Mesothelial cell of epicardium (in vitro differentiated cells): ENCODE results near the gene BTBD18. TPM values are rescaled to one million over a fixed set of nuclear protein-coding genes. Genes with fewer than 3 reads are reported as not detected.

ENCODE experiments used
- DNase-seq, 2 experiments: peaks; one replicate each; pipeline ENCODE4 v3.0.0; 2021; ENCODE audit warnings: low spot score in 2 of 2; ENCODE audit not compliant: unreplicated experiment in 2 of 2
- H3K27ac Mint-ChIP-seq: 2 replicates; pipeline ENCODE4 v1.8.0; 2021; ENCODE audit warnings: mixed read lengths
- H3K27me3 Mint-ChIP-seq: 2 replicates; pipeline ENCODE4 v1.8.0; 2021; ENCODE audit warnings: low read depth, mixed read lengths
- H3K36me3 Mint-ChIP-seq: 2 replicates; pipeline ENCODE4 v1.8.0; 2021; ENCODE audit warnings: mixed read lengths
- H3K4me1 Mint-ChIP-seq: 2 replicates; pipeline ENCODE4 v1.8.0; 2021; ENCODE audit warnings: mixed read lengths
- H3K4me3 Mint-ChIP-seq: 2 replicates; pipeline ENCODE4 v1.8.0; 2021; ENCODE audit warnings: mild to moderate bottlenecking, moderate library complexity, mixed read lengths
- H3K9me3 Mint-ChIP-seq: 2 replicates; pipeline ENCODE4 v1.8.0; 2021; ENCODE audit warnings: mixed read lengths
- CTCF ChIP-seq: fragments of 200-600 bp; sonication (generic); IDR thresholded peaks from one replicate; pipeline ENCODE4 v1.5.0; 2021; ENCODE audit warnings: antibody characterized with exemption; ENCODE audit not compliant: unreplicated experiment
- total RNA-seq: library from RNA; stranded (reverse); gene quantifications from 3 replicates; pipeline ENCODE4 v1.2.1, GENCODE V29; 2021

BTBD18 gene
- total RNA-seq, 1 donor from 2014 or later = not detected

- H3K9me3 Mint-ChIP-seq = no peaks in the 10 kb centered on the region
- H3K27me3 Mint-ChIP-seq = no peaks in the 10 kb centered on the region
- peaks cover 22% of the 10 kb centered on the region for H3K36me3 Mint-ChIP-seq
- H3K4me3 Mint-ChIP-seq = peak overlapping the region; percentile 94
- H3K27ac Mint-ChIP-seq = peak overlapping the region; percentile 100
- TF ChIP-seq CTCF = no peak
- H3K4me1 Mint-ChIP-seq = peaks cover 13% of the 10 kb centered on the region
- no peak for DNase-seq
Observed at GRCh38 chr11:57742087-57742452, 9.5 kb downstream of the BTBD18 start.

- Mint-ChIP-seq H3K9me3 (no peaks in the 10 kb centered on the region), H3K36me3 (peaks cover 19% of the 10 kb centered on the region)
Observed at GRCh38 chr11:57741132-57742086, 10.2 kb downstream of the BTBD18 start, which contains the start of gene SELENOH. Gene SELENOH, plus strand, starts transcription at chr11:57741491. Its CDS starts 105 bp downstream, at chr11:57741596.

GRCh38 chr11:57735619-57736298, 15.9 kb downstream of the BTBD18 start:
- Mint-ChIP-seq H3K9me3 (no peaks in the 10 kb centered on the region), H3K27ac (no peak overlapping the region), H3K4me3 (no peak overlapping the region)

More at GRCh38 chr11:57741132-57742086, 10.2 kb downstream of the BTBD18 start, which contains the start of gene SELENOH:
- Mint-ChIP-seq H3K27ac (peak within 1 kb of the TSS; percentile 100), H3K4me1 (peaks cover 13% of the 10 kb centered on the region), H3K4me3 (peak within 1 kb of the TSS; percentile 94), H3K27me3 (no peaks in the 10 kb centered on the region)
- peak; percentile 85 to 94 for DNase-seq
- no peak for TF ChIP-seq CTCF

GRCh38 chr11:57732661-57733060, 19.0 kb downstream of the BTBD18 start:
- H3K36me3 Mint-ChIP-seq = peaks cover 6% of the 10 kb centered on the region
- no peaks in the 10 kb centered on the region for H3K9me3 Mint-ChIP-seq
- TF ChIP-seq CTCF = no peak
- no peak overlapping the region for H3K27ac Mint-ChIP-seq
- no peaks in the 10 kb centered on the region for H3K4me1 Mint-ChIP-seq
- H3K27me3 Mint-ChIP-seq = no peaks in the 10 kb centered on the region
- no peak overlapping the region for H3K4me3 Mint-ChIP-seq
- no peak for DNase-seq

More at GRCh38 chr11:57735619-57736298, 15.9 kb downstream of the BTBD18 start:
- TF ChIP-seq CTCF = no peak
- no peaks in the 10 kb centered on the region for H3K27me3 Mint-ChIP-seq
- H3K36me3 Mint-ChIP-seq = peaks cover 13% of the 10 kb centered on the region
- no peaks in the 10 kb centered on the region for H3K4me1 Mint-ChIP-seq
- no peak for DNase-seq

- Mint-ChIP-seq H3K27me3 (no peaks in the 10 kb centered on the region), H3K9me3 (no peaks in the 10 kb centered on the region), H3K36me3 (no peaks in the 10 kb centered on the region), H3K27ac (no peak overlapping the region), H3K4me3 (no peak overlapping the region), H3K4me1 (no peaks in the 10 kb centered on the region)
- DNase-seq = no peak
- no peak for TF ChIP-seq CTCF
Observed at GRCh38 chr11:57729479-57729878, 22.1 kb downstream of the BTBD18 start.
